Measurements from ENCODE around the gene RDH12.
"Not testable (repeated sequence)": the region's sequence is repeated elsewhere in the genome, so short reads cannot be mapped to it uniquely, and the experiment has no call there.

Gene RDH12

DNA sequence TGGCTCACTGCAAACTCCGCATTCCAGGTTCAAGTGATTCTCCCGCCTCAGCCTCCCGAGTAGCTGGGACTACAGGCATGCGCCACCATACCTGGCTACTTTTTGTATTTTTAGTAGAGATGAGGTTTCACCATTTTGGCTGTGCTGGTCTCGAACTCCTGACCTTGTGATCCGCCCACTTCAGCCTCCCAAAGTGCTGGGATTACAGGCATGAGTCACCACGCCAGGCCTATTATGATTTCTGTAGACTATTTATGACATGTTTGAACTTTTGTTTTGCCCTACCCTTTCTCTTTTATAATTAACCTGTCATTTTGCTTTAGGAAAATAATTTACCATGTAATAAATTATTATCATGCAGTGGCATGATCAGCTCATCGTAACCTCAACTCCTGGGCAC, at the start of gene RDH12:
RDH12 (plus strand) TSS at position 395 of the 400 bp plus-strand sequence. CDS start 20,757 bp downstream, outside the sequence.
- DNase-seq (ENCODE audit: low read depth in 3 of 3, low spot score in 1 of 3): not testable (repeated sequence)

DNA sequence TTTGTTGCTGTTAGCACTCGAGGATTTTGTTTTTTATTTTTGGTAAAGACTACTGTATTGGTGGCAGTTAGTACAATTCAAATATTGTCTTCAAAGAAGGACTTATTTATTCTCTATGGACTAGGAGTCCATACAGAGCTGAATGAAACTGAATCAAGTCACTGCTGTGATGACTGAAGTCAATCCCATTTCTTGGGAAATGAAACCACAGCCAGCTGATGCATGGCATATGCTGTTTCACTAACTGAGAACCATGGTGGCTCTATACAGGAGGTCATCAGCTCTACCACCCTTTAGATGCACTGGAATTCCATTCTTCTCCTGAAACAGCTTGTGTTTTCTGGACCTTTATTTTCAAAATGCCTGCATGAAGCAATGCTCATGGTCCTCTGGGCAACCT, 49.5 kb upstream of the RDH12 start:
- DNase-seq (ENCODE audit: low read depth in 3 of 3, low spot score in 1 of 3): no peak

DNA sequence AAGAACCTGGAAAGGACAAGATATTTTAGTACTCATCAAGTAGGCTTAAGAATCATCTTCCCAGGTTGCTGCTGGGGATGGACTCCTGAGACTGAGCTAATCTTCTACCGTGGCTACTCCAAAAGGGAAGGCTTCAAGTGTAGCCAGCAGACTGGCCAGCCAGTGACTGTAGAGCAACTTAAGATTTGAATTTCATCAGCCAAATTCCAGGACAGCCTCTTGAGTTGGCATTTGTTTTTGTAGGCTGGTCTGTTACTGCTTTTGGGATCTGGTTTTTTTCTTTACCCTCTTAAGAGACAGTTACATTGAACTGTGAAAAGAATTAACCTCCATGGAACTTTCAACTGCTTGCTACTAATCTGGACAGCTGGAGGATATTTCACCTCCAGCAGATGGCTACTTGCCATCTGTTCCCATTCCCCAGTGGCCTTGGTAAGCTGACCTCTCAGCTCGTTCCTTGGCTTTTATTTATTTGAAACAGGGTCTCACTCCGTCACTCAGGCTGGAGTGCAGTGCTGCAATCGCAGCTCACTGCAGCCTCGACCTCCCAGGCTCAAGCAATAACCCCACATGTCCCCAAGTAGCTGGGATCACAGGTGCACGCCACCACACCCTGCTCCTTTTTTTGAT, 47.9 kb upstream of the RDH12 start:
- DNase-seq (ENCODE audit: low read depth in 3 of 3, low spot score in 1 of 3): no peak

DNA sequence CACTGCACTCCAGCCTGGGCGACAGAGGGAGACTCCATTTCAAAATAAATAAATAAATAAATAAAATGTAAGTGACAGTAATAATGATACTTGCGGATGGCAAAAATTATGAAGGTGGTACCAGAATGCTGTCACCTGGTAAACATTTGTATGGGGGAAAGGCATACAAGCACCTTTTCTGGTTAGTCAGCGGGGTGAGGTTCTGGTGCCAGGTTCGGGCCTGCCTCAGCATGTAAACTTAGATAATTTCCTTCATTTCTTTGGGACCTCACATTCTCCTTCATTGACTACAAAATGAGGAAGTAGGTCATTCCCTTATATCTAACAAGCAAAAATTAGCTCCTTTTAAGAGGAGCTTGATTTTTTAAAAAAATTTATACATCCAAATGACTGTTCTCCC, 38.1 kb upstream of the RDH12 start:
- DNase-seq (ENCODE audit: low read depth in 3 of 3, low spot score in 1 of 3): no peak

DNA sequence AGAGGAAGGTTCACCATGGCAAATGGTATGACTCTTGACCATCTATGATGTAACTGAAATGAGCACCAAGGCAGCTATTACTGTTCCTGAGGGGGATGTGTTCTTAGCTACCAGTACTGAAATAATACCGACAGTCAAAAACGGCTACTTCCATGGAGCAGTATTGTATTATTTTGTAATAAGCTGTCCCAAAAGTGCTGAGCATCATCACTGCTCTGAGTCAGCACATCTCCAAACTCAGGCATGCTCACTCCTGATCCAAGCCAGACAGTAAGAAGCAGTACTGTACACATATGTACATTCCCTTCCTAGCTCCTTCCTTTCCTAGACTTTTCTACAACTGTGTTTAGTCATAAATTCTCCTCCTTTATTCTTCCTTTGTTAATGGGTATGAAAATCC, 35.8 kb upstream of the RDH12 start:
- DNase-seq (ENCODE audit: low read depth in 3 of 3, low spot score in 1 of 3): no peak

DNA sequence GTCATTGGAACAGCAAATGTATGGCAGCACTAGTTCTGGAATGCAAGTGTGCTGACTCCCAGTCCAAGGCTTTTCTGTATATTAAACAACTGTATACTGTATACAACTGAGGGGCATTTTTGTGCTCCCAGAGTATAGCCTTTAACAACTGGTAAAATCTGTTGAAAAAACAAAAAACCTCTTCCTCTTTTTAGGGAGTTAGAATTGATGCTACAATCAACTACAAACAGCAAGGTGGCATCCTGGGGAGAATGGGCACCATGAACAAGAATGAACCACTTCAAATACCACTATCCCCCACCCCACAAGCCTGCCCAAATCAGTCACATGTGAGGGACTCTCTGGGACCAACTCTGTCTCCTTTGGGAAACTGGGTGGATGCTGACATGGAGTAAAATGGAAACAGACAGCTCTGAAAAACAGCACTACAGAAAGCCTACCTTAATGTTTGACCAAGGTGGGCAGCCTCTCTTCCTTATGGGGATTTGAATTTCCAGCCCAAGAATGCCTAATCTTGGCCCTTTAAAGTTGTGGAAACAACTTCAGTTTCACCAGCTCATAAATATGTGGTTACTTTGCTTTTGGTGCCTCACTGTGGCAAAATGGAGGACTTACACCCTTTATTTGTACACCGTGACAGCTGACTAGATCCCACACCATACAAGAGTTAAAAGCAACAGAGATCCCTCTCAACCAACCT, 34.8 kb upstream of the RDH12 start:
- no peak for DNase-seq (ENCODE audit: low read depth in 3 of 3, low spot score in 1 of 3)

DNA sequence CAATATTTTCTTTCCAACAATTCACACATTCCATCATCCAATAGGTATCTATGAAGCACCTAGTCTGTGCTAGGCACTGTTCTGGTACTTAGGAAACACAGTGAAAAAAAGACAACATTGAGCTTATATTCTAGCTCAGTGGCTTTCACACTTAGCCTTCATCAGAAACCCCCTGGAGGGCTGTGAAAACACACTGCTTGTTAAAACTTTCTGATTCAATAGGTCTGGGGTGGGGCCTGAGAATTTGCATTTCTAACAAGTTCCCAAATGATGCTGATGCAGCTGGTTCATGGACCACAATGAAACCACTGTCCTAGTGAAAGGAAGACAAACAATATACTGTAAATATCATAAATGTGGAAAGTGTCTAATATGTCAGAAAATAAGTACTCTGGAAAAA, 33.1 kb upstream of the RDH12 start:
- no peak for DNase-seq (ENCODE audit: low read depth in 3 of 3, low spot score in 1 of 3)

DNA sequence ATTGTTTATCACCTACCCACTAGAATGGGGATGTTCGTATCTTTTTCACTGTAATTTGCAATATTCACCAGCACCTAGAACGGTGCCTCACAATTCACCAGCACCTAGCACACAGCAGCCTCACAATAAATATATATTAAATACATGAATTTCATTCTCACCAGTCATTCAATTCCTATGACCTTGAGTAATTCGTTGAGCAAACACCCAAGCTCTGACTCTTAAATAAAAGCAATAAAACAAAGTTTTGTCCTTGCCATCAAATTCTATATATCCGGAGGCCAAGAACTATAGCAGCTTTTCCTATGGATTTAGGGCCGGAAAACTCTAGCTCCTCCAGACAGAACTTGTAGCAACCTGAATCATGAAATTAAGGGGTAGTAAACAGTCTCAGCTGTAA, 28.2 kb upstream of the RDH12 start:
- no peak for DNase-seq (ENCODE audit: low read depth in 3 of 3, low spot score in 1 of 3)

DNA sequence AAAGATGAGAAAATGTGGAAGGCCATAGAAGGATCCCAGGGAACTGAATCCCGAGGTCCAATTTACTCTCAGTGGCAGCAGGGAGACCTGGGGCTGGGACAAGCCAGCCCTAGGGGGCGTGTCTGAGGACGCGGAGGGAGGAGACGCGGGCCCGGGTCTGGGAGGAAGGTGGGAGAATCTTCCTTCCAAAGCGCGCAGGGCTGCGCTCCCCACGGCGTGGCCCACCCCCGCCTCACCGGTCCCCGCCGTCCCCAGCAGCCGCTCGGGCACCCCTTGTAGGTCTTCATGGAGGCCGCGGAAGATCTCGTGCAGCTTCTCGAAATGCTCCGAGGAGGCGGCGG, 27.6 kb upstream of the RDH12 start:
- DNase-seq (ENCODE audit: low read depth in 3 of 3, low spot score in 1 of 3): peak in 1 of 3 donors; percentile 37

DNA sequence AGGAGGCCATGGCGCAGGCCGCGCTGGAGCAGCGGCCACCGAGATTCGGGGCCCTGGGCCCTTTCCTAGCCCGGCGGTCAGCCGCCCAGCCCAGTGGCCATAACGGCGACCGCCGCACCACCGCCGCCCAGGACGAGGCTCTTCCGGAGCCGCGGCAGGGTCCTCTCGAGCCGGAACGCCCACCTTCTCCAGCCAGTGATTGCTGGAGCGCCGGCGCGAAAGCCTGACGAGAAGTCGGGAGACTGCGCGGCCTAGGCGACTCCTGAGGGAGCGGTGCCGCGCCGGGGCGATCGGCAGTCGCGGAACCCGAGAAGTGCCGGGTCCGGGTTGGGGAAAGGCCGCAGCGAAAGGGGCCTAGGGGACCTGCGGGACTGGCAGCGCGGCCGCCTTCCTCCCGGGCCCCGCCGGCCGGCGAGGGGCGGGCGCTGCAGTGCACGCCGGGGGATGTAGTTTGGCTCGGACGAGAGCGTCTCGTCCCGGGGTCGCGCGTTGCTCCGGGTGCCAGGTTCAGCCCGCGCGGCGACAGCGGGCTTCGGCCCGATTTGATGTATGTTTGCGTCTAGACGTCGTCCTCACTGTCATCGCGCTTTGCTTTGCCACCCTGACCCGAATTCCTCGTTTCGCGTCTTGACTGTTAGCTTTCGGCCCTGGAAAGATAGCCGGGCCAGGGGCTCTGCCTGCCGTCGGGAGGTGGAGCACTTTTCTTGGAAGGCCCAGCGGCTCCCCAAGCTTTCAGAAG, 27.0 kb upstream of the RDH12 start, which contains the start of gene VTI1B:
VTI1B (minus strand) TSS at position 153 of the 739 bp plus-strand sequence; CDS start at position 10, 143 bp downstream.
- peak in 2 of 3 donors; percentile 54 to 68 for DNase-seq (ENCODE audit: low read depth in 3 of 3, low spot score in 1 of 3)

DNA sequence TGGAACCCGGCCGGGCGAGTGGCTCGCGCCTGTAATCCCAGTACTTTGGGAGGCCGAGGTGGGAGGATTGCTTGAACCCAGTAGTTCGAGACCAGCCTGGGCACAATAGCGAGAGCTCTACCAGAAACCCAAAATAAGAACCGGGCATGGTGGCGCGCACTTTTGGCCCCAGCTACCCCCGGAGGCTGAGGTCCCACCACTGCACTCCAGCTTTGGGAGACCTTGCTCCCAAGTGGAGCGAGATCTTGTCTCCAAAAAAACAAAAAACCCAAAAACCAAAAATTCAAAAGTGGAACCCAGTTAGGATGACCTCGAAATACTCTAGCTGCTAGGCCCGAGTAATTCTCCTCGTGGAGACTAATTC, 26.5 kb upstream of the RDH12 start:
- no peak for DNase-seq (ENCODE audit: low read depth in 3 of 3, low spot score in 1 of 3)

DNA sequence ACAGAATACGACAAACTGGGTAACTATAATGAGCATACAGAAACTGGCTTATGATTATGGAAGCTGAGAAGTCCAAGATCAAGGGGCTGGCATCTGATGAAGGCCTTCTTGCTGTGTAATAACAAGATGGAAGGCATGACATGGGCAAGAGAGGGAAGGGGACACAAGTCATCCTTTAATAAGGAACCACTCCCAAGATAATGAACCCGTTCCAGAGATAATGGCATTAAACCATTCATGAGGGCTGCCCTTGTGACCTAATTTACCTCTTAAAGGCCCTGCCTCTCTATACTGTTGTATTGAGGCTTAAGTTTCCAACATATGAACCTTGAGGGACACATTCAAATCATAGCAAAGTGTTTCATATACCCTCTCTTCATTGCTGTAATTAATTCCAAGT, 22.7 kb upstream of the RDH12 start:
- no peak for DNase-seq (ENCODE audit: low read depth in 3 of 3, low spot score in 1 of 3)

DNA sequence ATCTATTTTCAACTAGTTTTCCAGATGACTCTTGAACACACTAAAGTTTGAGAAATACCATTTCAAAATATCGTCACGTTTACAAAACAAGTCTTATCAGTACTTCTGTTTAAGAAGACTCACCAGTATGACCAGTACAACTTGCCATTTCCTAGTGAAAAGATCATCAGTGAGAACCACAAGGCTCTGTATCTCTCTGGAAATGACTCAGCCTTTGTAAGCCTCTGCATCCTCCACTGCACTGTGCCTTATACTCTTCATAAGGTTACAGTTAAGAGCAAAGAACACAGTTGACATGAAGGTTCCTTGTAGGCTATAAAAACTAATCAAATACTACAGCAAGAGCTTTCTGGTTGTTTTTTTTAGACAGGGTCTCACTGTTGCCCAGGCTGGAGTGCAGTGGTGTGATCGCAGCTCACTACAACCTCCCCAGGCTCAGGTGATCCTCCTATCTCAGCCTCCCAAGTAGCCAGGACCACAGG, 21.5 kb upstream of the RDH12 start:
- DNase-seq (ENCODE audit: low read depth in 3 of 3, low spot score in 1 of 3): no peak

DNA sequence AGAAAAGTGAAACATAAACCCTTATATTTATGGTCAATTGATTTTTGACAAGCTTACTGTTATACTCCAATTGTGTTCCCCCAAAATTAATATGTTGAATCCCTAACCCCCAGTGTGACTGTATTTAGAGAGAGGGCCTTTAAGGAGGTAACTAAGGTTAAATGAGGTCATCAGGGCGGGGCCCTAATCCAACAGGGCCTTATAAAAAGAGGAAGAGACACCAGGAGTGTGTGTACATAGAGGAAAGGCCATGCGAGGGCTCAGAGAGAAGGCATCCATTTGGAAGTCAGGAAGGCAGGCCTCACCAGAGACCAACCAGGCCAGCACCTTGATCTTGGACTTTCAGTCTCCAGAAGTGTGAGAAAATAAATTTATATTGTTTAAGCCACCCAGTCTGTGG, 20.7 kb upstream of the RDH12 start:
- no peak for DNase-seq (ENCODE audit: low read depth in 3 of 3, low spot score in 1 of 3)

DNA sequence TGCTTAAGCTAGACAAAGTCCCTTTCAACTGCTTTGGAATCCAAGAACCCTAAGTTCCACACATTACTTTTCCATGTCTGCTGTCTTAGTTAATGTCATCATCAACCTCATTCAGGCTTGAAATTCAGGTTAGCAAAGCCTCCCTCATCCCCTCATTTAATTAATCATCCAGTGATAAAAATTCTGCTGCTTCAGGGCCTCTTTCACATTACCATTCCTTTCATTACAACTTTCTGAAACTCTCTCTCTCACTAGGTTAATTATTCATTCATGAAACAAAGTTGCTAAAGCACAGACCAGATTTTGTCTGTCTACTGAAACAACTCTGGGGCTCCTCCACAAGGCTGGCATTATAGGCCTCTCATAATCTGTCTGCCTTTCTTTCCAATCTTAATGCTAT, 17.8 kb upstream of the RDH12 start:
- no peak for DNase-seq (ENCODE audit: low read depth in 3 of 3, low spot score in 1 of 3)

DNA sequence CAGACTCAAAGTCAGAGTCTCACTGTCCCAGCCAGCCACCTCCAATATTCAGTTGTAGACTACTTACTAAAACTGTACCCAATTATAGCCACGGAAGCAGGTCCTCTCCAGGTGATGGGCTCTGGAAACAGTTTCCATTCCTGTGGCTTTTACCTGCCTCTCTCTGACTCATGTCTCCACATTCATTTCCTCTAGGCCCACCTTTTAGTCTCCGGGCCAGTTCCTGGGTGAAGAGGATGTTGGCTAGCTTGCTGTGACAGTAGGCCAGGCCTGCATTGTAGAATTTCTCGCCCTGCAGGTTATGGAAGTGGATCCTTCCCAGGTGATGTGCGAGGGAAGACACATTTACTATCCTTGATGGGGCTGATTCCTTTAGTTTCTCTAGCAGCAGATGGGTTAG, 11.7 kb upstream of the RDH12 start:
- DNase-seq (ENCODE audit: low read depth in 3 of 3, low spot score in 1 of 3): no peak

DNA sequence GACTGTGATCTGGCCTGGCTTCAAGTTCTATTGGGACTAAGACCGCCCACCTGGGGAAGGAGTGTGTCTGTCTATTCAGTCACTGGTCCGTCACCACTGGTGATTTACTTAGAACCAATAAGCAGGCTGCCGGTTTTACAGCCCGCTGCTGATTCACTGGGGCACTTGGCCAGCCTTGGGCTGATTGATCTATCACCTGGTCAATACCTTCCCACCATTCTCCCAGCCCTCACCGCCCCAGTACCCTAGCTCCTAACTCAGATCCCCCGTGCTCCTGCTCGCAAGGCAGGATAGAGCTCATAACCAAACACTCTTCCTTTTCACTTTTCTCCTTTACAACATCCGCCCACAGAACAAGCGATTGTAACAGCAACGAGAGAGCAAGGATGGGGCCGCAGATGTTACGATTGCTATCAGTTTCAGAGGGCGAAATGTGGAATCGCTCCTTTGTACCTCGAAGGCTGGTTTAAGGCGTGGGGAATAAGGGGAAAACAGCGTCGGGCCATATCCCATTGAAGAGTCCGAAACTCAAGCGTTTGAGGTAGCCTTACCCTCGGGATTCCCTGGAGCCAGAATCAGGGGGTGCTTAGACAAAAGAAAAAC, 6.8 kb upstream of the RDH12 start:
- peak in 1 of 3 donors; percentile 29 for DNase-seq (ENCODE audit: low read depth in 3 of 3, low spot score in 1 of 3)

DNA sequence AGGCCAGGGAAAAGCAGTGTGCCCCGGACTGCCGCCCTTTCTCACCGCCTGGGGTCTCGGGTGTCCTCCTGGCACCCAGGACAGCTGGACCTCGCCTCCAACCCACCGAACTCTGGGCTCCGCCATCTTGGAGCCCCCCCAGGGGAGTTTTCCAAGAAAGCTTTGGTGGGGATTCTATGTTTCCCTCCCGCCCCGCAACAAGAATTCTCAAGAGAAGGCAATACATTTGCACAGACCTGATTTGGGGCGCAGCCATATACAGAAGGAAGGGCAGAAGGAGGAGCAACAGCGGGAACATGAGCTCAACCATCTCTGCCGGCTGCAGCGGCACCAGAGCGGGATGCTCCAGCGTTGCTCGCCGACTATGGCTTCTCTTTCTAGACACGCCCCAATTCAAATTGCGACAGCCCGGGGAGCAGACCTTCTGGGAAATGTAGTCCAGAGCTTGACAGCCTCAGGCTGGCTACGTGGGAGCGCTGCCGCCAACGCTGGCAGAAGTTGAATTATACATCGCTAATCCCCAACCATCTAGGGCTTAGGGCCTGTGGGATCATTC, 6.2 kb upstream of the RDH12 start, which contains the start of gene RDH11:
RDH11 (minus strand) TSS at position 371 of the 556 bp plus-strand sequence; CDS start at position 310, 61 bp downstream.
- DNase-seq (ENCODE audit: low read depth in 3 of 3, low spot score in 1 of 3): peak; percentile 49 to 63 (median 53)

DNA sequence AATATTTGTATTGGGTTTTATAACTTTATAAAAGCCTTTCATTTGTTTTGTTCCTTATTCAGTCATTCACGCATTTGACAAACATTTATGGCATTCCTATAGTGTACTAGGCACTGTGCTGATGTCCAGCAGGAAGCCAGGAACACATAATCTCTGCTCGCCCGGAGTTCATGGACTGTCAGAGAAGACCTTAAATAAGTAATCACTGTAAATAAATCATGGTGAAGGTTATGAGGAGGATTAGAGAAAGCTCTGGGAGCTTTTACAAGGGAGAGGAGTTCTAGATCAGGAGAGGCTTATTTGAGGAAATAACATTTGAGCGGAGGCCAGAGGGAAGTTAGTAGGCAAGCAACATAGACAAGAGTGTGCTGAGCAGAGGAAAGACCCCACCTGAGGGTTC, 4.7 kb upstream of the RDH12 start:
- DNase-seq (ENCODE audit: low read depth in 3 of 3, low spot score in 1 of 3): no peak

DNA sequence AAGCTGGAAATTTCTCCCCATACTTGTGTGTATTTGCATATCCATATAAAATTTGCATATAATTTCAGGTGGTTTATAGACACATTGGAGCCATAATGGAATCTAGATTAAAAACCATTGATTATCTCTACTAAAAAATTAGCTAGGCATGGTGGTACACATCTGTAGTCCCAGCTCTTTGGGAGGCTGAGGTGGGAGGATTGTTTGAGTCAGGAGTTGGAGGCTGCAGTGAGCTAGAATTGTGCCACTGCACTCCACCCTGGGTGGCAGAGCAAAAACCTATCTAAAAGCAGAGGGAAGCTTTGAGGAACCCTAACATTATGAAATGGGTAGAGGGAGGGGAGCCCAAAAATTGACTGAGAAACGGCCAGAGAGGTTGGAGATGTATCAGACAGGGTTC, 3.5 kb upstream of the RDH12 start:
- DNase-seq (ENCODE audit: low read depth in 3 of 3, low spot score in 1 of 3): no peak

DNA sequence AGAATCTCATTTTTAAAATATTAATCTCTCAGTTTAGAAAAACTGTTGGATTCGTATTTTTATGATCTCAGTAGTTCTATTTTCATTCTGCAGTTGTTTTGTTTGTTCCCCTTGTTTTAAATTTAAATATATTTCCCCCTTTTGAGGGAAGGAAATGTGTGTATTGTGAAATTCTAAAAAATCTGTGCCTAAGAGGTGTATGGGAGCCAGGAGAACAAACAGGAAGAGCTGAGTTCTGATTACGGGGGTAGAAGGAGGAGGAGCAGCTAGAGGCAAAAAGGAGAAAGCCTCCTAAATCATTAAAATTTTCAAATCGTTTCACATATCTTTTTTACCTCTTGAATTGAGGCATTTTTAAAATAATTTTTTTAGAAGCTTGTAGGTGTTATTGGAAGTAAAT, 2.3 kb downstream of the RDH12 start:
- DNase-seq (ENCODE audit: low read depth in 3 of 3, low spot score in 1 of 3): no peak

All from stimulated activated CD4-positive, alpha-beta T cell treated with anti-CD3 and anti-CD28 coated beads, TNF-alpha, amount 100 ng/mL, for 1 hour (primary cell).